ENCODE results near the gene GAL.

GRCh38 chr11:68649851-68650555 lies 34.3 kb upstream of the GAL start:
- TF ChIP-seq CTCF (IDR thresholded peaks at IDR 0.05; ENCODE audit: insufficient read depth, low read length) (no peak), REST (IDR thresholded peaks at IDR 0.05; ENCODE audit: insufficient replicate concordance, low read depth) (no peak), POLR2AphosphoS5 (IDR thresholded peaks at IDR 0.05; ENCODE audit: low read depth) (no peak), SPI1 (IDR thresholded peaks at IDR 0.05; ENCODE audit: borderline replicate concordance, low read depth) (no peak), GABPA (IDR thresholded peaks at IDR 0.05; ENCODE audit: low read depth) (no peak)

All from HL-60 (cell line).